Mucosa of rectum (tissue), 2 donors: ENCODE results near the gene SST.

Source experiments
- H3K27ac ChIP-seq, 2 donors: one replicate each; pipeline ENCODE4 v1.7.0; 2013; ENCODE audit warnings: inconsistent platforms in 2 of 2, low read depth in 2 of 2, low read length in 2 of 2
- H3K27me3 ChIP-seq, 2 donors: one replicate each; pipeline ENCODE4 v1.7.0; 2013; ENCODE audit warnings: low read length in 2 of 2; ENCODE audit not compliant: control insufficient read depth in 2 of 2, insufficient read depth in 2 of 2
- H3K36me3 ChIP-seq, 2 donors: one replicate each; pipeline ENCODE4 v1.7.0; 2013; ENCODE audit warnings: low read length in 2 of 2; ENCODE audit not compliant: control insufficient read depth in 2 of 2, insufficient read depth in 2 of 2
- H3K4me1 ChIP-seq, 2 donors: one replicate each; pipeline ENCODE4 v1.7.0; 2013; ENCODE audit warnings: low read length in 2 of 2, mild to moderate bottlenecking in 1 of 2; ENCODE audit not compliant: control insufficient read depth in 2 of 2, insufficient read depth in 2 of 2
- H3K4me3 ChIP-seq, 2 donors: one replicate each; pipeline ENCODE4 v1.7.0; 2013; ENCODE audit warnings: low read length in 2 of 2
- H3K9ac ChIP-seq, 2 donors: one replicate each; pipeline ENCODE4 v1.7.0; 2013; ENCODE audit warnings: low read length in 2 of 2, low read depth in 1 of 2, mild to moderate bottlenecking in 1 of 2
- H3K9me3 ChIP-seq, 2 donors: one replicate each; pipeline ENCODE4 v1.7.0; 2013; ENCODE audit warnings: low read length in 2 of 2; ENCODE audit not compliant: control insufficient read depth in 2 of 2
- donor health status: healthy.
- donor health status: Normal muscosa, but diverticular disease.

Gene SST

GRCh38 chr3:187636528-187636927 is 33.7 kb downstream of the SST start:
- Histone ChIP-seq H3K4me1 (no peaks in the 10 kb centered on the region), H3K27me3 (peaks cover 4% of the 10 kb centered on the region in 2 donors), H3K9ac (no peak overlapping the region), H3K4me3 (no peak overlapping the region), H3K9me3 (no peaks in the 10 kb centered on the region), H3K36me3 (no peaks in the 10 kb centered on the region), H3K27ac (no peak overlapping the region)

- Histone ChIP-seq H3K27ac (no peak overlapping the region), H3K9me3 (no peaks in the 10 kb centered on the region), H3K27me3 (peaks cover 0 to 3% of the 10 kb centered on the region in 2 donors), H3K9ac (no peak overlapping the region), H3K4me3 (no peak overlapping the region), H3K4me1 (no peaks in the 10 kb centered on the region), H3K36me3 (no peaks in the 10 kb centered on the region)
Measured at GRCh38 chr3:187630404-187630803, 39.8 kb downstream of the SST start.

- Histone ChIP-seq H3K9ac (no peak overlapping the region), H3K4me3 (no peak overlapping the region), H3K9me3 (no peaks in the 10 kb centered on the region), H3K4me1 (no peaks in the 10 kb centered on the region), H3K27ac (no peak overlapping the region), H3K27me3 (peaks cover 0 to 3% of the 10 kb centered on the region in 2 donors), H3K36me3 (no peaks in the 10 kb centered on the region)
Measured at GRCh38 chr3:187629711-187630110, 40.5 kb downstream of the SST start.

GRCh38 chr3:187628169-187628568 is 42.0 kb downstream of the SST start:
- Histone ChIP-seq H3K27me3 (peaks cover 0 to 8% of the 10 kb centered on the region in 2 donors), H3K9me3 (no peaks in the 10 kb centered on the region), H3K4me1 (no peaks in the 10 kb centered on the region), H3K27ac (no peak overlapping the region), H3K36me3 (no peaks in the 10 kb centered on the region), H3K9ac (no peak overlapping the region), H3K4me3 (no peak overlapping the region)

- no peak overlapping the region for H3K27ac ChIP-seq
- no peak overlapping the region for H3K9ac ChIP-seq
- H3K4me3 ChIP-seq: no peak overlapping the region
- H3K36me3 ChIP-seq: no peaks in the 10 kb centered on the region
- H3K4me1 ChIP-seq: no peaks in the 10 kb centered on the region
- peaks cover 0 to 13% of the 10 kb centered on the region in 2 donors for H3K27me3 ChIP-seq
- no peaks in the 10 kb centered on the region for H3K9me3 ChIP-seq
Measured at GRCh38 chr3:187626581-187626980, 43.6 kb downstream of the SST start.

GRCh38 chr3:187624588-187624987 is 45.6 kb downstream of the SST start:
- Histone ChIP-seq H3K27me3 (peaks cover 0 to 13% of the 10 kb centered on the region in 2 donors), H3K27ac (no peak overlapping the region), H3K9ac (no peak overlapping the region), H3K9me3 (no peaks in the 10 kb centered on the region), H3K4me3 (no peak overlapping the region), H3K36me3 (no peaks in the 10 kb centered on the region), H3K4me1 (no peaks in the 10 kb centered on the region)

GRCh38 chr3:187623285-187623814 is 46.8 kb downstream of the SST start:
- no peaks in the 10 kb centered on the region for H3K9me3 ChIP-seq
- no peaks in the 10 kb centered on the region for H3K4me1 ChIP-seq
- H3K27me3 ChIP-seq: peaks cover 0 to 13% of the 10 kb centered on the region in 2 donors
- no peak overlapping the region for H3K4me3 ChIP-seq
- no peak overlapping the region for H3K27ac ChIP-seq
- no peak overlapping the region for H3K9ac ChIP-seq
- no peaks in the 10 kb centered on the region for H3K36me3 ChIP-seq

- no peaks in the 10 kb centered on the region for H3K36me3 ChIP-seq
- H3K9ac ChIP-seq: no peak overlapping the region
- no peaks in the 10 kb centered on the region for H3K9me3 ChIP-seq
- peaks cover 0 to 13% of the 10 kb centered on the region in 2 donors for H3K27me3 ChIP-seq
- H3K27ac ChIP-seq: no peak overlapping the region
- no peak overlapping the region for H3K4me3 ChIP-seq
- no peaks in the 10 kb centered on the region for H3K4me1 ChIP-seq
Measured at GRCh38 chr3:187621881-187622280, 48.3 kb downstream of the SST start.

GRCh38 chr3:187619461-187619860 is 50.7 kb downstream of the SST start:
- no peaks in the 10 kb centered on the region for H3K36me3 ChIP-seq
- no peaks in the 10 kb centered on the region for H3K4me1 ChIP-seq
- no peak overlapping the region for H3K9ac ChIP-seq
- no peak overlapping the region for H3K27ac ChIP-seq
- no peak overlapping the region for H3K4me3 ChIP-seq
- H3K27me3 ChIP-seq: peaks cover 0 to 9% of the 10 kb centered on the region in 2 donors
- H3K9me3 ChIP-seq: no peaks in the 10 kb centered on the region
